HCT116 (cell line): ENCODE measurements around the gene SRGAP3. TPM values are rescaled to one million over a fixed set of nuclear protein-coding genes. Genes with fewer than 3 reads are reported as not detected.

Experiments used
- ATAC-seq: fragments of 200-7000 bp; cut with Tn5 transposase; 2 replicates; pipeline ENCODE4 v1.9.1; 2020; ENCODE audit warnings: mild to moderate bottlenecking, moderate library complexity
- BruUV-seq: library from RNA; stranded (reverse); fragments of 400-500 nt; replicated peaks from 2 replicates; lab custom pipeline; 2021; lab: Mats Ljungman, UMichigan
- CTCF ChIA-PET: fragments of 300-600 bp; sonication (Branson Sonifier 250); formaldehyde crosslinking; loops from one replicate; lab custom pipeline; 2021; ENCODE audit warnings: antibody characterized with exemption; lab: Charles Lee
- POLR2A ChIA-PET: fragments of 300-600, 350-600 bp; sonication (Branson Sonifier 250); formaldehyde crosslinking; loops from one replicate; lab custom pipeline; 2021; ENCODE audit warnings: antibody characterized with exemption; lab: Charles Lee
- RAD21 ChIA-PET, 2 experiments: fragments of 300-600 bp; sonication (Branson Sonifier 250); formaldehyde crosslinking; loops; one replicate each; lab custom pipeline; 2023; ENCODE audit warnings: low total read pairs in 2 of 2; ENCODE audit not compliant: uncharacterized antibody in 2 of 2, unreplicated experiment in 2 of 2, low non-redundant PET in 1 of 2; lab: Charles Lee
- DNase-seq: peaks from one replicate; pipeline ENCODE4 v3.0.0-alpha.2; 2010; ENCODE audit warnings: low read depth, low spot score
- H2AFZ ChIP-seq: fragments of 200-600 bp; shearing (Covaris generic), sonication (generic); 2 replicates; pipeline ENCODE4 v1.6.1; 2017; ENCODE audit warnings: low read depth, mixed run types, mixed read lengths, antibody characterized with exemption, low read length; ENCODE audit not compliant: poor library complexity, severe bottlenecking
- H3K27ac ChIP-seq: 2 replicates; pipeline ENCODE4 v1.5.1; 2012; ENCODE audit warnings: low read depth, low read length
- H3K27me3 ChIP-seq: fragments of 200-600 bp; sonication (generic); 2 replicates; pipeline ENCODE4 v1.6.1; 2016; ENCODE audit warnings: mixed run types, low read length, mixed read lengths; ENCODE audit not compliant: insufficient read depth
- H3K36me3 ChIP-seq, 2 experiments: fragments of 200-500 bp in 1 of 2; fragments of 200-600 bp in 1 of 2; sonication (Bioruptor generic) in 1 of 2; sonication (generic) in 1 of 2; 2 replicates each; pipeline versions ENCODE4 v1.5.1 to v1.6.1; 2014 to 2016; ENCODE audit warnings: low read length in 2 of 2, inconsistent platforms in 1 of 2, mixed read lengths in 1 of 2, mixed run types in 1 of 2; ENCODE audit not compliant: insufficient read depth in 2 of 2, control insufficient read depth in 1 of 2
- H3K4me1 ChIP-seq, 2 experiments: fragments of 200-600 bp in 1 of 2; sonication (generic) in 1 of 2; 2 replicates each; pipeline versions ENCODE4 v1.5.1 to v1.6.1; 2012 to 2017; ENCODE audit warnings: low read length in 2 of 2, inconsistent platforms in 1 of 2, mild to moderate bottlenecking in 1 of 2, mixed read lengths in 1 of 2, mixed run types in 1 of 2, moderate library complexity in 1 of 2; ENCODE audit not compliant: insufficient read depth in 2 of 2, control insufficient read depth in 1 of 2
- H3K4me2 ChIP-seq: fragments of 200-600 bp; sonication (generic); 2 replicates; pipeline ENCODE4 v1.6.1; 2017; ENCODE audit warnings: mixed run types, low read length, mixed read lengths
- H3K4me3 ChIP-seq, 2 experiments: fragments of 200-600 bp in 1 of 2; sonication (generic) in 1 of 2; replicated peaks in 1 of 2; 2 replicates each; pipeline ENCODE4 v1.5.1; 2011 to 2016; ENCODE audit warnings: low read length in 2 of 2, control low read depth in 1 of 2, low read depth in 1 of 2, mild to moderate bottlenecking in 1 of 2, mixed read lengths in 1 of 2, mixed run types in 1 of 2
- H3K79me2 ChIP-seq: fragments of 200-600 bp; sonication (generic); 2 replicates; pipeline ENCODE4 v1.6.1; 2017; ENCODE audit warnings: mild to moderate bottlenecking, mixed run types, low read length, moderate library complexity, mixed read lengths; ENCODE audit not compliant: insufficient read depth
- H3K9ac ChIP-seq: fragments of 200-600 bp; sonication (generic); 2 replicates; pipeline ENCODE4 v1.6.1; 2016; ENCODE audit warnings: low read length, mixed read lengths
- H3K9me2 ChIP-seq: fragments of 200-600 bp; sonication (generic), shearing (Covaris generic); 2 replicates; pipeline ENCODE4 v1.6.1; 2017; ENCODE audit warnings: mixed run types, mild to moderate bottlenecking, moderate library complexity; ENCODE audit not compliant: insufficient read depth
- H3K9me3 ChIP-seq, 2 experiments: fragments of 200-500 bp in 1 of 2; fragments of 200-600 bp in 1 of 2; sonication (Bioruptor generic) in 1 of 2; sonication (generic) in 1 of 2; 2 replicates each; pipeline ENCODE4 v1.6.1; 2014 to 2017; ENCODE audit warnings: low read length in 2 of 2, mixed read lengths in 2 of 2, inconsistent platforms in 1 of 2, low read depth in 1 of 2, mild to moderate bottlenecking in 1 of 2, mixed run types in 1 of 2, moderate library complexity in 1 of 2; ENCODE audit not compliant: control insufficient read depth in 1 of 2, insufficient read depth in 1 of 2
- H4K20me1 ChIP-seq: fragments of 200-600 bp; sonication (generic), shearing (Covaris generic); 2 replicates; pipeline ENCODE4 v1.6.1; 2017; ENCODE audit warnings: mixed run types, mild to moderate bottlenecking, moderate library complexity; ENCODE audit not compliant: insufficient read depth
- CBX3 ChIP-seq: IDR thresholded peaks from 2 replicates; pipeline ENCODE4 v1.6.1; 2012; ENCODE audit warnings: low read depth
- EZH2phosphoT487 ChIP-seq: fragments of 200-600 bp; IDR thresholded peaks from 2 replicates; pipeline ENCODE4 v1.6.1; 2018; ENCODE audit warnings: antibody characterized with exemption, borderline replicate concordance
- MAX ChIP-seq: IDR thresholded peaks from 2 replicates; pipeline ENCODE4 v1.6.1; 2012
- POLR2A ChIP-seq: IDR thresholded peaks from 2 replicates; pipeline ENCODE4 v1.7.0; 2011; ENCODE audit warnings: borderline replicate concordance; ENCODE audit not compliant: insufficient read depth, insufficient read length; ENCODE audit errors: extremely low read depth
- POLR2AphosphoS5 ChIP-seq: IDR thresholded peaks from 2 replicates; pipeline ENCODE4 v1.6.1; 2011; ENCODE audit warnings: mild to moderate bottlenecking, low read depth, low read length, moderate library complexity
- REST ChIP-seq: IDR thresholded peaks from 2 replicates; pipeline ENCODE4 v1.6.1; 2012; ENCODE audit warnings: low read depth
- SIN3A ChIP-seq: IDR thresholded peaks from 2 replicates; pipeline ENCODE4 v1.6.1; 2012; ENCODE audit warnings: low read depth
- TCF7L2 ChIP-seq: IDR thresholded peaks from 2 replicates; pipeline ENCODE4 v1.7.0; 2011; ENCODE audit warnings: borderline replicate concordance, inconsistent platforms; ENCODE audit not compliant: insufficient read depth, insufficient read length; ENCODE audit errors: extremely low read depth
- YY1 ChIP-seq: IDR thresholded peaks from 2 replicates; pipeline ENCODE4 v1.6.1; 2011; ENCODE audit warnings: low read length, low read depth, moderate library complexity, mild to moderate bottlenecking; ENCODE audit not compliant: insufficient replicate concordance; ENCODE audit errors: extremely low read depth
- ZFX ChIP-seq: fragments of 450-650 bp; IDR thresholded peaks from 2 replicates; pipeline ENCODE4 v1.6.1; 2017
- intact Hi-C: fragments of 100-400 bp; cut with micrococcal nuclease; formaldehyde crosslinking; loops from 2 replicates; pipeline ENCODE4 v1.10.0; 2022
- total RNA-seq: library from RNA; stranded (reverse); gene quantifications from one replicate; pipeline ENCODE4 v1.2.1, GENCODE V29; 2021; ENCODE audit not compliant: unreplicated experiment
- TF ChIP-seq, protein P1 (sequence below): IDR thresholded peaks from 2 replicates; pipeline ENCODE4 v1.6.1; 2011; ENCODE audit warnings: mild to moderate bottlenecking, low read length, moderate library complexity; ENCODE audit not compliant: insufficient replicate concordance; ENCODE audit errors: extremely low read depth
- TF ChIP-seq, protein P2 (sequence below): IDR thresholded peaks from 2 replicates; pipeline ENCODE4 v1.6.1; 2012

Gene SRGAP3
- total RNA-seq, 1 experiment from 2014 or later, result 8.3 TPM

DNA sequence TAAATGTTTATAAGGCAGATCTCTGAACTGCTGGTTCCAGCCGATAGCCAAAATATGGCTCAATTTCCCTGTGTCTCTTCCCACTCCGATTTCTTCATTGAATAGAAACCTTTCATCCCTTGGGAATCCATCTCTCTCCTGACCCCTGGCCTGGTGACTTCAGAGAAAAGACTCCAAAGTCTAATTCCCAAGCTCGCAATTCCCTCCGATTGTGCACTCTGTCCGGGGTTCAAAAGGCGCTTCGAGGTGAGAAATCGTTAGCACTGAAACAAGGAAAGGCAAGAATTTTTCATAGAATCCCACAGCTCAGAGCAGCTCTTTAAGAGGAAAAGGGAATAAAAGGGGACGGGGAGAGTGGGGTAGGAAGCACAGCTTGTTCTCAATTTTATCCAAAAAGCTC, 267.7 kb downstream of the SRGAP3 start:
- Histone ChIP-seq H4K20me1 (no peaks in the 10 kb centered on the region), H3K4me3 (no peak overlapping the region), H3K79me2 (no peaks in the 10 kb centered on the region), H3K9me3 (peaks cover 0 to 4% of the 10 kb centered on the region in 2 experiments; a peak in 1 of 4 replicates), H3K9ac (no peak overlapping the region), H3K9me2 (no peaks in the 10 kb centered on the region; the same call in 1 of the 2 replicates), H2AFZ (no peak overlapping the region), H3K27ac (no peak overlapping the region), H3K4me2 (no peak overlapping the region), H3K27me3 (peaks cover 17% of the 10 kb centered on the region), H3K4me1 (no peaks in the 10 kb centered on the region), H3K36me3 (no peaks in the 10 kb centered on the region)
- RAD21 ChIA-PET, result no interaction called here
- POLR2A ChIA-PET, result no interaction called here
- ATAC-seq, result no peak
- no peak for TF ChIP-seq REST
- no peak for TF ChIP-seq MAX
- no peak for TF ChIP-seq EZH2phosphoT487
- TF ChIP-seq SIN3A, result no peak
- TF ChIP-seq YY1, result no peak
- TF ChIP-seq ZFX, result no peak
- TF ChIP-seq POLR2AphosphoS5, result no peak
- TF ChIP-seq, protein P1, sequence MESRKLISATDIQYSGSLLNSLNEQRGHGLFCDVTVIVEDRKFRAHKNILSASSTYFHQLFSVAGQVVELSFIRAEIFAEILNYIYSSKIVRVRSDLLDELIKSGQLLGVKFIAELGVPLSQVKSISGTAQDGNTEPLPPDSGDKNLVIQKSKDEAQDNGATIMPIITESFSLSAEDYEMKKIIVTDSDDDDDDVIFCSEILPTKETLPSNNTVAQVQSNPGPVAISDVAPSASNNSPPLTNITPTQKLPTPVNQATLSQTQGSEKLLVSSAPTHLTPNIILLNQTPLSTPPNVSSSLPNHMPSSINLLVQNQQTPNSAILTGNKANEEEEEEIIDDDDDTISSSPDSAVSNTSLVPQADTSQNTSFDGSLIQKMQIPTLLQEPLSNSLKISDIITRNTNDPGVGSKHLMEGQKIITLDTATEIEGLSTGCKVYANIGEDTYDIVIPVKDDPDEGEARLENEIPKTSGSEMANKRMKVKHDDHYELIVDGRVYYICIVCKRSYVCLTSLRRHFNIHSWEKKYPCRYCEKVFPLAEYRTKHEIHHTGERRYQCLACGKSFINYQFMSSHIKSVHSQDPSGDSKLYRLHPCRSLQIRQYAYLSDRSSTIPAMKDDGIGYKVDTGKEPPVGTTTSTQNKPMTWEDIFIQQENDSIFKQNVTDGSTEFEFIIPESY, result no peak
- no peak for TF ChIP-seq TCF7L2
- TF ChIP-seq POLR2A, result no peak
- TF ChIP-seq, protein P2, sequence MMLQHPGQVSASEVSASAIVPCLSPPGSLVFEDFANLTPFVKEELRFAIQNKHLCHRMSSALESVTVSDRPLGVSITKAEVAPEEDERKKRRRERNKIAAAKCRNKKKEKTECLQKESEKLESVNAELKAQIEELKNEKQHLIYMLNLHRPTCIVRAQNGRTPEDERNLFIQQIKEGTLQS, result no peak
- TF ChIP-seq CBX3, result no peak
- CTCF ChIA-PET, result no interaction called here
- no peak for DNase-seq
- intact Hi-C loops, result no loop called here
- no TSS peak for BruUV-seq
